GM10266 (cell line): Measurements from ENCODE around the gene PGF.

Experiments
- DNase-seq: peaks from one replicate; pipeline ENCODE4 v3.0.0; 2012; ENCODE audit errors: extremely low spot score
- TF ChIP-seq, protein P1 (sequence below): IDR thresholded peaks from 2 replicates; pipeline ENCODE4 v1.5.1; 2012; ENCODE audit warnings: mild to moderate bottlenecking, low read depth; ENCODE audit not compliant: control insufficient read depth, insufficient read depth; ENCODE audit errors: missing control alignments

PGF gene

DNA sequence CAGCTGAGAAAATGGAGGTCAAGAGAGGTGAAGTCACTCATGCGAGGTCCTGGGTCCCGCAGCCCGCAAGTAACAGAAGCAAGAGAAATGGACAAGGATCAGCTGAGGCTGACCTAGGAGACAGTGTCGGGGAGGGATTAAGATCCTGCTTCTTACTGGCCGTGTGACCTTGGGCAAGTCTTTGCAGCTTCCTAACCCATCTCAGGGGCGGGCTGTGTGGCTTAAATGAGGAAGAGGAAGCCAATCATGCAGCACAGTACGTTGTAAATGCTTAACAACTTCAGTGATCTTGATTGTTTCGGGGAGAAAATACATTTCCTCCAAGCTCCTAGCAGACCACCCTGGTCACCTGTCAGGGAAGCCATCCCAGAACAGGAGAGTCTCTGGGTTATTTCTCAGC is 7.1 kb upstream of the PGF start:
- DNase-seq = no peak
- TF ChIP-seq, protein P1, sequence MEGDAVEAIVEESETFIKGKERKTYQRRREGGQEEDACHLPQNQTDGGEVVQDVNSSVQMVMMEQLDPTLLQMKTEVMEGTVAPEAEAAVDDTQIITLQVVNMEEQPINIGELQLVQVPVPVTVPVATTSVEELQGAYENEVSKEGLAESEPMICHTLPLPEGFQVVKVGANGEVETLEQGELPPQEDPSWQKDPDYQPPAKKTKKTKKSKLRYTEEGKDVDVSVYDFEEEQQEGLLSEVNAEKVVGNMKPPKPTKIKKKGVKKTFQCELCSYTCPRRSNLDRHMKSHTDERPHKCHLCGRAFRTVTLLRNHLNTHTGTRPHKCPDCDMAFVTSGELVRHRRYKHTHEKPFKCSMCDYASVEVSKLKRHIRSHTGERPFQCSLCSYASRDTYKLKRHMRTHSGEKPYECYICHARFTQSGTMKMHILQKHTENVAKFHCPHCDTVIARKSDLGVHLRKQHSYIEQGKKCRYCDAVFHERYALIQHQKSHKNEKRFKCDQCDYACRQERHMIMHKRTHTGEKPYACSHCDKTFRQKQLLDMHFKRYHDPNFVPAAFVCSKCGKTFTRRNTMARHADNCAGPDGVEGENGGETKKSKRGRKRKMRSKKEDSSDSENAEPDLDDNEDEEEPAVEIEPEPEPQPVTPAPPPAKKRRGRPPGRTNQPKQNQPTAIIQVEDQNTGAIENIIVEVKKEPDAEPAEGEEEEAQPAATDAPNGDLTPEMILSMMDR = no peak

DNA sequence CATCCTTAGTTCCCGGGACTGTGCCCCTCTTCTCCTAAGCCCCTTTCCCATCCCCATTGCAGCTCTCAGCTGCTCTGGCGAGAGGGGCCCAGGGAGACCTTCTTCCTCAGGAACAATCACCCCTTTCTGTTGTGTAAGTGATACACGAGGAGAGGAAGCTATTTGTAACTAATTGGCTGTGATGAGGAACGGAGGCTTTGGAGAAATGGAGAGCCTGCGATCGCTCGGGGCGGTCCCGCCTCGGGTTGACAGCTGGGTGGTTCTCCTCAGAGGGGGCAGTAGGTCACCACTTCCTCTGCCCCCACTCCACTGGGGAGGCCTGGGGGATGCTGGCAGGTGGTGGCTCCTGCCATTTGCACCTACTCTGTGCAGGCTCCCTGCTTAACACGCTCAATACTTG is 6.6 kb upstream of the PGF start:
- TF ChIP-seq, protein P1 = no peak
- no peak for DNase-seq

DNA sequence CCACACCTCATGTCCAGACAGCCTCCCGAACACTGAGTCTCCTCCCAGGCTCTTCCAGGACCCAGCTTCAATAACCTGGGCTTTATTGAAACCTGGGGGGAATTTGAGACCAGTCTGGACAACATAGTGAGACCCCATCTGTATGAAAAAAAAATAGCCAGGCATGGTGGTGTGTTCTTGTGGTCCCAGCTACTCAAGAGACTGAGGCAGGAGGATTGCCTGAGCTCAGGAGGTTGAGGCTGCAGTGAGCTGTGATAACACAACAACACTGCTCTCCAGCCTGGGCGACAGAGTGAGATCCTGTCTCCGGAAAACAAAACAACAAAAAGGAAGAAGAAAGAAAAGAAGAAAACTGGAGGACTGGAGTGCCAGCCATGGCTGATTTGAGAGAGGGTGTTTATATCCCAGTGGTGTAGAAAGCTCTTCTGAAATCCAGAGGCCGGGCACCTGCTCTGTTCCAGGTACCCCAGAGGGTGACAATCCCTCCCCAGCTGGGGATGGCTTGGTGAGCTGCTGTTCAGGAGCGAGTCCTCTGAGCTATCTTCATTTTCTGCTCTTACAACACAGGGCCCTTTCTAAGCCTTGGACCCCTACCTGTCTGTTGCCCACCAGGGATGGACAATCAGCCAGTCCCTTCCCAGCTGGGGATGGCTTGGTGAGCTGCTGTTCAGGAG is 6.0 kb upstream of the PGF start:
- TF ChIP-seq, protein P1 = no peak
- DNase-seq = no peak

DNA sequence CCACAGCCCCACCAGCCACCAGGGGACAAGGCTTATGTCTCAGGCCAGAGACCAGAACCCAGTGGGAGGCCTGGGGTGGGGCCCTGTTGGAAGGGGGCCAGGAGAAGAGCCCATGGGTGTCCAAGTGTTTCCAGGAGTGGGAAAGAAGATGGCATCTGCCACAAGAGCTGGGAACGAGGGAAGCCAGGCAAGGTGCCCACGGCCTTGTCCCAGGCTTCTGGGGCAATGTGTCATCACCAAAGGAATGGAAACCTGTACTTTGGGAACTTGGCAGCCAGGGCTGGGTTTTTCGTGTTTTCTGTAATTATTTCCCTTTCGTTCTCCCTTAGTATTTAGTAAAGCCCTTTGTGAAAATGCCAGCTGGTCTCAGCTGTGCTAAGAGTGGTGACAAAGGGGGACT is 5.3 kb upstream of the PGF start:
- DNase-seq = no peak
- TF ChIP-seq, protein P1 = no peak

DNA sequence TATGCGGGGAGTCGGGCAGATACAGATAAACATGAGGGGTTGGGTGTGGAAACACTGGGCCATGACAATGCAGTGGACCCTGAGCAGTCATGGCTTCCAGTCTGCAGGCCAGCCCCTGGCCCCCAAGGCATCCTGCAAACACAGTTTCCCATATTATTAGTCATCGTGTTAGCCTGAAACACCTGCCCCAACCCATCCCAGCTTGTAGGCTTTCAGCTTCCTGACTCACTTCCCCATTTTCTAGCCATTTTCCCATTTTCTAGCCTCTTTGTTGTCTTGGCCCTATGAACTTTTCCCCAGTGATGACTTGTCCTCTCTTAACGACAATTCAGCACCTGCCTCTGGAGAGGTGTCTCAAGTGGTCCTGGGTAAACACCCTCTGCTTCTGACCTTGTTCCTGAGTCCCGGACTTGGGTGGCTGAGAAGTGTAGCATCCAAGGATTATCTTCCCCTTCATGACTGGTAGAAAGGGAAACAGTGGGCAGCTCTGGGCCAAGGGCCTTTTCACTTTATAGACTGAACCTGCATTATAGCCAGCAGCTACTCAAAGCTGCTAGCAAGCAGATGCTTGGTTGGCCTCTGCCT is 4.3 kb upstream of the PGF start:
- TF ChIP-seq, protein P1 = no peak
- no peak for DNase-seq

DNA sequence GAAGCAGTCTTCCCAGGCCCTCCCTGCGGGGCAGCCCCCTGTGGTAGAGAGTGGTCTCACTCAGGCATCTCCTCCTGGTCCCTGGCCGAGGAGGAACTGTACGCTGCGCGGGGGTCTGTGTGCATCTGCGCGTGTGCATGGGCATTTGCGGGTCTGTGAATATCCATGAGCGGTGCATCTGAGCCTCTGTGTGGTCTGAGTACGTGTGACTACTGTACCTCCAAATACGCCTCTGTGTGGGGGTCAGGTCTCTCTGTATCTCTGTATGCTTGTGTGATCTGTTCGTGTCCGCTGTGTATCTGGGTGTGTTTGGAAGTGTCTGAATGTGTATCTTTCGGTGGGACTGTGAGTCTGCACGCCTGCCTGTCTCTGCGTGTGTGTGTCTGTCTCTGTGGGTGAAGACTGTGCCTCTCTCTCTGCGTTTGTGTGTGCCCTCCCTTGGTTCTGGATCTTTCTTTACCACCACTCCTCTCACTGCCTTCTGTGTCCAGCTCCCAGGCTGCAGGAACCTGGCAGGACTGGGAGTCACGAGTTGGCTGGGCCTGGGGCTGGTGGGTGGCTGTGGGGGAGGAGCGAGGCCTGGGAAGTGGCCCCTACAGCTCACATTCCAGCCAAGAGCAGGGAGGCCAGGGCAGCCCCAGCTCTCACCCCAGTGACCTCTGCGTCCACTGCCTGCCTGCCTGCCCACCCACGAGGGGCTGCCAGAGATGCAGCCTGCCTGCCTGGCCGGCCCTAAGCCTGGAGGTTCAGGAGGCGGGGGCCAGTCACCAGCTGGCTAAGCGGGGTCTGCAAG is 1.1 kb upstream of the PGF start:
- no peak for DNase-seq
- TF ChIP-seq, protein P1 = no peak

DNA sequence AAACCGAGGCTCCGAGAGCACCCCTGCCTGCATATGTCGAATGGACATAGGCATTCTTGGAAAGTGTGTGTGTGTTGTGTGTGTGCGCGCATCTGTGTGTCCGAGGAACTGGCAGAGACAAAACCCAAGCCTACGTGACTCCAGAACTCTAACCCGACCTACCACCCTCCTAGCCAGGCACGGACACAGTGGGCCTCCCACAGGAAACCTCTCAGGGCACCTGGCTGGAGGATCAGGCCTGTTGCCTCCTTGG is 556 bp upstream of the PGF start:
- no peak for DNase-seq
- TF ChIP-seq, protein P1 = no peak
